WTC11 (cell line): Measurements from ENCODE around the gene EVL.

Source experiments
- ATF1 ChIP-seq: sonication (generic); formaldehyde crosslinking; IDR thresholded peaks from 2 replicates; pipeline ENCODE4 v1.8.1; 2023; ENCODE audit warnings: mild to moderate bottlenecking, moderate library complexity, missing genetic modification reagents
- GABPB1 ChIP-seq: sonication (generic); formaldehyde crosslinking; IDR thresholded peaks from 2 replicates; pipeline ENCODE4 v1.8.1; 2023; ENCODE audit warnings: mild to moderate bottlenecking, missing genetic modification reagents
- MLX ChIP-seq: sonication (generic); formaldehyde crosslinking; IDR thresholded peaks from 2 replicates; pipeline ENCODE4 v1.8.1; 2023; ENCODE audit warnings: mild to moderate bottlenecking, missing genetic modification reagents, moderate library complexity
- NFE2L1 ChIP-seq: sonication (generic); formaldehyde crosslinking; IDR thresholded peaks from 2 replicates; pipeline ENCODE4 v1.8.1; 2023; ENCODE audit warnings: missing genetic modification reagents
- NFYB ChIP-seq: sonication (generic); formaldehyde crosslinking; conservative IDR thresholded peaks from 2 replicates; pipeline ENCODE4 v1.8.0; 2022; ENCODE audit warnings: low read depth, missing genetic modification reagents
- RELA ChIP-seq: sonication (generic); formaldehyde crosslinking; IDR thresholded peaks from 2 replicates; pipeline ENCODE4 v1.8.1; 2022; ENCODE audit warnings: missing genetic modification reagents, mild to moderate bottlenecking, borderline replicate concordance
- SMAD3 ChIP-seq: sonication (generic); formaldehyde crosslinking; IDR thresholded peaks from 2 replicates; pipeline ENCODE4 v1.8.0; 2022; ENCODE audit warnings: missing genetic modification reagents, mild to moderate bottlenecking, borderline replicate concordance
- TF ChIP-seq, protein P1 (sequence below): fragments of 200-600 bp; IDR thresholded peaks from 2 replicates; pipeline ENCODE4 v1.8.0; 2022; ENCODE audit warnings: antibody characterized with exemption

DNA sequence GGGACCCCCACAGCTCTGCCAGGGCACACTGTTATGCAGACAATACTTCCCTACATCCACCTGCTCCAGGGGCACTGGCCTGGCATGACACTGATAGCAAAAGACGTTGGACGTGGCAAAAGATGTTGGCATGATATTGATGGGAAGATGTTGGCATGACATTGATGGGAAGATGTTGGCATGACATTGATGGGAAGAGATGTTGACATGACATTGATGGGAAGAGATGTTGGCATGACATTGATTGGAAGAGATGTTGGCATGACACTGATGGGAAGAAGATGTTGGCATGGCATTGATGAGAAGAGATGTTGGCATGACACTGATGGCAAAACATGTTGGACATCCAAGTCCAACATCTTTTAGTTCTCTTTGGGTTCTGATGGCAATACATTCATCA lies 105.7 kb downstream of the EVL start:
- no peak for TF ChIP-seq NFE2L1 (CRISPR knock-in tag)
- TF ChIP-seq, protein P1, sequence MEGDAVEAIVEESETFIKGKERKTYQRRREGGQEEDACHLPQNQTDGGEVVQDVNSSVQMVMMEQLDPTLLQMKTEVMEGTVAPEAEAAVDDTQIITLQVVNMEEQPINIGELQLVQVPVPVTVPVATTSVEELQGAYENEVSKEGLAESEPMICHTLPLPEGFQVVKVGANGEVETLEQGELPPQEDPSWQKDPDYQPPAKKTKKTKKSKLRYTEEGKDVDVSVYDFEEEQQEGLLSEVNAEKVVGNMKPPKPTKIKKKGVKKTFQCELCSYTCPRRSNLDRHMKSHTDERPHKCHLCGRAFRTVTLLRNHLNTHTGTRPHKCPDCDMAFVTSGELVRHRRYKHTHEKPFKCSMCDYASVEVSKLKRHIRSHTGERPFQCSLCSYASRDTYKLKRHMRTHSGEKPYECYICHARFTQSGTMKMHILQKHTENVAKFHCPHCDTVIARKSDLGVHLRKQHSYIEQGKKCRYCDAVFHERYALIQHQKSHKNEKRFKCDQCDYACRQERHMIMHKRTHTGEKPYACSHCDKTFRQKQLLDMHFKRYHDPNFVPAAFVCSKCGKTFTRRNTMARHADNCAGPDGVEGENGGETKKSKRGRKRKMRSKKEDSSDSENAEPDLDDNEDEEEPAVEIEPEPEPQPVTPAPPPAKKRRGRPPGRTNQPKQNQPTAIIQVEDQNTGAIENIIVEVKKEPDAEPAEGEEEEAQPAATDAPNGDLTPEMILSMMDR, result no peak
- no peak for TF ChIP-seq NFYB (CRISPR knock-in tag)
- TF ChIP-seq RELA (CRISPR knock-in tag), result no peak
- TF ChIP-seq GABPB1 (CRISPR knock-in tag), result no peak
- no peak for TF ChIP-seq ATF1 (CRISPR knock-in tag)
- TF ChIP-seq MLX, result no peak
- no peak for TF ChIP-seq SMAD3 (CRISPR knock-in tag)
